22Rv1 (cell line): ENCODE results near the gene TCF7L1.
"Not testable (repeated sequence)": the region's sequence is repeated elsewhere in the genome, so short reads cannot be mapped to it uniquely, and the experiment has no call there.

Experiments
- H3K27ac ChIP-seq: fragments of 450-650 bp; 2 replicates; pipeline ENCODE4 v1.5.1; 2017
- ZFX ChIP-seq: fragments of 450-650 bp; IDR thresholded peaks from 2 replicates; pipeline ENCODE4 v1.6.1; 2017; ENCODE audit warnings: antibody characterized with exemption, borderline replicate concordance
- TF ChIP-seq, protein P1 (sequence below): fragments of 450-650 bp; IDR thresholded peaks from 2 replicates; pipeline ENCODE4 v1.5.1; 2017; ENCODE audit warnings: mild to moderate bottlenecking

The TCF7L1 gene

DNA sequence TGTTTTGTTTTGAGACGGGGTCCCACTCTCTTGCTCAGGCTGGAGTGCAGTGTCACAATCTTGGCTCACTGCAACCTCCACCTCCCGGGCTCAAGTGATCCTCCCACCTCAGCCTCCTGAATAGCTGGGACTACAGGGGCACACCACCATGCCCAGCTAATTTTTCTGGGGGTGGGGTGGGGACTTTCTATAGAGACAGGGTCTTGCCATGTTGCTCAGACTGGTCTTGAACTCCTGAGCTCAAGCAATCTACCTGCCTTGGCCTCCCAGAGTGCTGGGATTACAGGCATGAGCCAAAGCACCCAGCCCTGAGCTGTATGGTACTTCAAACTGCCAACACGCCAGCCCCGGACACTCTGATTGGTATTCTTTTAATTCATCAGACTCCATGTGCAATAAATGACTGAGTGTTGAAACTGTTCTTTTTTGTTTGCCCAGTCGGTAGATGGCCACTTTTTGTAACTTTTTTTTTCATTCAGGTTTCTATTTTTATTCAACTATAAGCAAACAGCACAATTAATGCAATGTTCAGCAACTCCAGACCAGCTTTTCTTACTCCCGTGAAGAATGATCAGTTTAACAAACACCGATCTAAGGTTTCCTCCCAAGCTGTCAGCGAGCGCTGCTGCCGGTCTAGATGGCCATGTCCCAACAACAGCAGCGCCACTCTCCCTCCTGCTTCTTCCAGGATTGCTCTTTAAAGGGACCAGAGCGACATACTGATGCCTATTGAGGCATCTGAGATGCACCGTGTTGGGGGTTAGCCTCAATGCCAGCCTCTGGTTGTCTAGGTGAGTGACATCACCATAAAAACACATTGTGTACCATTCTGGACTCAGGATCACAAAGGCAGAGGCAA lies 207.1 kb downstream of the TCF7L1 start:
- no peak overlapping the region for H3K27ac ChIP-seq
- no peak for TF ChIP-seq ZFX
- TF ChIP-seq, protein P1, sequence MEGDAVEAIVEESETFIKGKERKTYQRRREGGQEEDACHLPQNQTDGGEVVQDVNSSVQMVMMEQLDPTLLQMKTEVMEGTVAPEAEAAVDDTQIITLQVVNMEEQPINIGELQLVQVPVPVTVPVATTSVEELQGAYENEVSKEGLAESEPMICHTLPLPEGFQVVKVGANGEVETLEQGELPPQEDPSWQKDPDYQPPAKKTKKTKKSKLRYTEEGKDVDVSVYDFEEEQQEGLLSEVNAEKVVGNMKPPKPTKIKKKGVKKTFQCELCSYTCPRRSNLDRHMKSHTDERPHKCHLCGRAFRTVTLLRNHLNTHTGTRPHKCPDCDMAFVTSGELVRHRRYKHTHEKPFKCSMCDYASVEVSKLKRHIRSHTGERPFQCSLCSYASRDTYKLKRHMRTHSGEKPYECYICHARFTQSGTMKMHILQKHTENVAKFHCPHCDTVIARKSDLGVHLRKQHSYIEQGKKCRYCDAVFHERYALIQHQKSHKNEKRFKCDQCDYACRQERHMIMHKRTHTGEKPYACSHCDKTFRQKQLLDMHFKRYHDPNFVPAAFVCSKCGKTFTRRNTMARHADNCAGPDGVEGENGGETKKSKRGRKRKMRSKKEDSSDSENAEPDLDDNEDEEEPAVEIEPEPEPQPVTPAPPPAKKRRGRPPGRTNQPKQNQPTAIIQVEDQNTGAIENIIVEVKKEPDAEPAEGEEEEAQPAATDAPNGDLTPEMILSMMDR: no peak

DNA sequence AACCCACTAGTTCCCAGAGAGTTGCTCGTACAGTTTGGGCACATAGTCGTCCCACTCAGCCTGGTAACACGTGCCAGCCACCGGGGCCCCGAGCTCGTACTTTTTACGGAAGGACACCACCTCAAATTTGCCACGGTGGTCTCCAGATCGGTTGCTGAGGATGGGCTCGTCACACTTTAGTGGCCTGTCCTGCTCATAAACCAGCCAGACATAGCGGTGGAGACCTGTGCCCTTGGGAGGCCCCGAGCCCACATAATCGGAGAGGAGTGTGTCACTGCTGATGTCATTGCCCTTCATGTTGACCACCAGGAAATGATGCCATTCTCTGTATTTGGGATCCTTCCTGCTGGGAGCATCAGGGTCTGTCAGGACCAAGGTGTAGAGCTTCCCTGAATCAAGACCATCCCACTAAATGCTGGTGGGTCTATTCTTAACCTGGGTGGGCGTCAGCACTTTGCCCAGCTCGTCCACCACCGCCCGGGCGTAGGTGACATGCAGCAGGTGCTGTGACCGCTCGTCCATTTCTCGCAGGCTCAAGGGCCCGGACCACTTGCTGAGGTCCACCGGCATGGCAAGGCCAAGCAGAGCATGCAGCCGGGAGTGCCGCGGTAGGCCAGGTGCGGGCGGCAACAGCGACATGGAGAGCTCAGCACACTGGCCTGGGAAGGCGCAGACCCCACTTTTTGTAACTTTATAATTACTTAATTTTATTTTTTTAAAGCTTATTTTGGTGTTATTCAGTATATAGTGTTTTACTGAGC lies 208.3 kb downstream of the TCF7L1 start:
- no peak overlapping the region for H3K27ac ChIP-seq
- TF ChIP-seq, protein P1: no peak
- TF ChIP-seq ZFX: no peak

DNA sequence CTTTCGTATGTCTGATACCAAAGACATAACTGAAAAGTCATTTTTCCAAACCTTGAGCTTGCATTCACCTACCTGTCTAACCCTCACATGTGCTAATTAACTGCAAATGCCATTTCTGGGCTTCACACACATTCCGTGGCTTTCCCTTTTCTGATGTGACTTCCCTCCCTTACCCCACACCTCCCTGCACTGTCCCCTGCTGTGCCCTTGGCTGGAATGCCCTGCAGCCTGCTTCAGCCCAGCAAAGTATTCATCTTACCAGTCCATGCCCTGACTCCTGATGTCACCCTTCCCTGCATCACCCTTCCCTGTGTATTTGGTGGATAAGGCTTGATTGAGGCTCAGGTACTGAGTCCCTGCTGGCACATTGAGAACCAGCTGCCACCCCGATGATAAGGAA lies 209.0 kb downstream of the TCF7L1 start:
- no peak overlapping the region for H3K27ac ChIP-seq
- TF ChIP-seq, protein P1: no peak
- no peak for TF ChIP-seq ZFX

DNA sequence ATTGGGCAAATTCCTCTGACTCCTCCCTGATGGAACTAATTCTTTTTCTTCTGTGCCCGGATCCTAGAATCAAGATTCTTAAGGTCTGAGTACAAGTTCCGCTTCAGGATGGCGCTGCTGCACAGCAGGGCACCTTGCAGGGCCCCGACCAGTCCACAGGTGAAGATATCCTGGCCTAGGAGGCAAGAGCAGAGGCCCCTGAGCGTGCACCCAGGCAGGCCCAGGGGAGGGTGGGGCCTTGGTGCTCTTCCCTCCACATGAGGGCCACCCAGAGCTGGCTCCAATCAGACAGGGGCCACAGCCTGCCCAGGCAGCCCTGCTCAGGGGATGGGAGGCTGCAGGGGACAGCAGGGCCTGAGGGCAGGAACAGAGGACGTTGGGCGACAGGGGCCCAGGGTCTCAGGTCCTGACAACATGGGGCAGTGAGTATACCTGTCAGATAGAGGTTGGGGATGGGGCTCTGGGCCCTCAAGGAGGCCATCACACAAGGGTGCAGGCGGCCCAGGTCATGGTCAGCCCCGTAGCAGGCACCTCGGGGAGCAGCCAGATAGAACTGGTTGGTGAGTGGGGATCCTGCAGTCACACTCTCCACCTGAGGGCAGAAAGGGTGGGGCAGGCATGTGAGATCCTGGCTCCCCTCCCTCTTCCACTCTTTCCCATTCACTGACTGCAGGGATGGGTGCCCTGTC lies 210.2 kb downstream of the TCF7L1 start:
- not testable (repeated sequence) for H3K27ac ChIP-seq

DNA sequence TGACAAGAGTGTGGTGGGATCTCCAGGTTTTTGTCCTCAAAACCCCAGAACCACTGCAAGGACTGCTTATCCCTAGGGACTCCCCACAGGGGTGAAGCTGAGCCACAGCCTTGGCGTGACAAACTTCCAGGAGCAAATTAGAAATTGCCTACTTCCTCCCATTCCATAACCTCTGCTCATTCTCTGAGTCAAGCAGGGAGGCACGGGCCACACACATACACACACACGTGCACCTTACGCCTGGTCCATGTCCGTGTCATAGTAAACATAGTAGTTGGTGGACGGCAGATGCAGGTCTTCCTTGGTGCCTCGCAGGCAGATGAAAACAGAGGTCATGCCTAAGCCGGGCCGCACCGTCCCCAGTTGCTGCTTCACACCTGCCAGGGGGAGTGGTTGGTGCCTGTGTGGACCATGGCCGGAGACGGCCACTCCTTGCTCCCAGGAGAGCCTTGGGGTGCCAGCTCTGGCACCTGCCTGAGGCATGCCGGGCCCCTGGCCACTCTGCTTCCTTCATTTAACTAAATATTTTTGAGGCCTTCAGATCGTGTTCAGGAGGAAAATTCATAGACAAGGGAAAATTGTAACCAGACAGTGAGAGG lies 211.3 kb downstream of the TCF7L1 start:
- no peak for TF ChIP-seq ZFX
- TF ChIP-seq, protein P1: no peak
- H3K27ac ChIP-seq: no peak overlapping the region

DNA sequence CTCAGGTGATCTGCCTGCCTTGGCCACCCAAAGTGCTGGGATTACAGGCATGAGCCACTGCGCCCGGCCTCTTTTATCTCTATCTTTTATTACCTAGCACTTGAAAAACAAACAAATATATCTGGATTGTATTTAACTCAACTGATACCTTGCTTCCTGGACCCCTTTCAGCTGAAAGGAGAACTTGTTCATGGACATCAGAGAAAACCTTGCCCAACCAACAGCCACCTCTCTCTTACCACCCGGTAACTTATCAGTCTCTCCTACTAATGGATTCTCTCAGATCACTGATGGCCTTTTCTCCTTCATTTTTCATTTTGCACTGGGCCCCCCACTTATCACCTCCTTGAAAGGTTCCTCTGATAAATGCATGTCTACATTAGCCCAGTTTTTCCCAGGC lies 214.4 kb downstream of the TCF7L1 start:
- TF ChIP-seq, protein P1: no peak
- TF ChIP-seq ZFX: no peak
- no peak overlapping the region for H3K27ac ChIP-seq

DNA sequence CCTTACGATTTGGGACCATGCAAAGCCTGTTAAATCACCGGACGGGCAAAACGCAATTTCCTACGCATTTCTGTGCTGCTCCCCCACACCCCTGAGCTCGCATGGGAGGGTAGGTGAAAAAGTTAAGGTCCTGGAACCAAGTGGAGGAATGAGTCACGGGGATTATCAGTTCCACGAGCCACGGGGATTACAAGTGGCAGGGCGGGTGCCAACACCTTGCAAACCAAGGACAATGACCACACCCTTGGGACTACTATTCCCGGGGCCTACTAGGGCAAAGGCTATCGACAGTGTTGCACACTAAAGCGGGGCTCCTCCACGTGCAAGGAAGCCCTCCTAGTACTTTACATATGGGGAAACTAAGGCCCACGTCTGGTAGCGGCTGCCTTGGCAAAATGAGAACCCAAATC lies 220.7 kb downstream of the TCF7L1 start:
- H3K27ac ChIP-seq: peak overlapping the region; percentile 74
- TF ChIP-seq, protein P1: no peak
- no peak for TF ChIP-seq ZFX
